Stimulated activated CD4-positive, alpha-beta T cell treated with anti-CD3 and anti-CD28 coated beads, Interleukin-15, amount 100 ng/mL, for 48 hours (primary cell): ENCODE results near the gene ZGPAT.

Source experiments
- DNase-seq, 2 donors: peaks; one replicate each; pipeline ENCODE4 v3.0.0-alpha.2; 2020; ENCODE audit warnings: low read depth in 2 of 2

ZGPAT gene

DNA sequence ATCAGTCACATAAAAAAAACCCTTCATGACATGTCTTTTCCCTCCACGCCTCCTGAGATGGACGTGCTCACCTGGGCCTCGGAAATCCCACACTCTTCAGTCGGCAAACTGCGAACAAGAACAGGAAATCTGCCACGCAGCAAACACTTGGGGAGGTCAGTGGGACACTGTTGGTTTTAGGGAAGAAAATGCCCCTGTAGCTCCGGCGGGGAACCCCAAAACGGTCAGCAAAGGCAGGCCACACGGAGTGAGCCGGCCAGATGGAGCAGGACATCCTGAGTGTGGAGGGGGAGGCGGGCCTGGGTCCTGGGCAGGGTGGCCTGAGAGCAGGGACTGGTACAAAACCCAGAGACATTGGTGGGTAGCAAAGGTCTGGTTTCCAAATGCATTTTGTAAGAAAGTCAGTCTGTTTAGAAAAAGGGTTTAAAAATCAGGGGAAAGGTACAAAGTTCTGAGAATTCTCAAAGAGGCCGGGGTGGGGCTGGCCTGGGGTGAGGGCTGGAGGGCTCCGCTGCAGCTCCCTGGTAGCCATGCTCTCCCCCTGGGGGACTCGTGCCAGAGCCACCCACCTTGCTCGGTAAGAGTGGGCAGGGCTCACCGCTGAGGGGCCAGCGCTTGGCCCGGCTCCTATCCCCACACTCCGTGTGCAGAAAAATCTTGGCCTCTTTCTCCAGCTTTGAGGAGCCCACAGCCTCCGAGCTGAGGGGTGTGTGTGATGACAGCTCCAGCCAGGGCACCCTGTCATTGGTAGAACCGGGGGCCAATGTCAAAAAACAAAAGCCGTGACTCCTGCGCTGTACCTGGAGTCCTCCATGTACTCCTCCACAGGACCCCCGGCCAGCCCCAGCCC, 37.0 kb downstream of the ZGPAT start:
- no peak for DNase-seq

DNA sequence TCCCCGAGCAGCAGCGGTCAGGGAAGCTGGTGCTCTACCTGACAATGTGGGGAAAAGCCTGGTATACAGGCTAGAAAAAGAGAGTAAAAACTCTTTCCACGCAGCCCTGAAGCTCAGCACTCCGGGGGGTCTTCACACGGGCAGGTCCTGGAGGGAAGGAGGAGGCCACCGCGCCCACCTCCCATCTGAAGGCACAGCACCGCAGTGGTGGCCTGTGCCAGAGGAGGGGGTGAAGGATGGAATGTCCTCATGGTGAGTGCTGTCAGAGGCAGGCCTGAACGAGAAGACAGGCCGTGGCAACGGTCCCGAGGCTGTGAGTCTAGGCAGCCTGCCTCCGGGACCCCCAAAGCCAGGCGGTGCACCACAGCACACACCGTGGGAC, 37.6 kb downstream of the ZGPAT start:
- DNase-seq, result no peak

DNA sequence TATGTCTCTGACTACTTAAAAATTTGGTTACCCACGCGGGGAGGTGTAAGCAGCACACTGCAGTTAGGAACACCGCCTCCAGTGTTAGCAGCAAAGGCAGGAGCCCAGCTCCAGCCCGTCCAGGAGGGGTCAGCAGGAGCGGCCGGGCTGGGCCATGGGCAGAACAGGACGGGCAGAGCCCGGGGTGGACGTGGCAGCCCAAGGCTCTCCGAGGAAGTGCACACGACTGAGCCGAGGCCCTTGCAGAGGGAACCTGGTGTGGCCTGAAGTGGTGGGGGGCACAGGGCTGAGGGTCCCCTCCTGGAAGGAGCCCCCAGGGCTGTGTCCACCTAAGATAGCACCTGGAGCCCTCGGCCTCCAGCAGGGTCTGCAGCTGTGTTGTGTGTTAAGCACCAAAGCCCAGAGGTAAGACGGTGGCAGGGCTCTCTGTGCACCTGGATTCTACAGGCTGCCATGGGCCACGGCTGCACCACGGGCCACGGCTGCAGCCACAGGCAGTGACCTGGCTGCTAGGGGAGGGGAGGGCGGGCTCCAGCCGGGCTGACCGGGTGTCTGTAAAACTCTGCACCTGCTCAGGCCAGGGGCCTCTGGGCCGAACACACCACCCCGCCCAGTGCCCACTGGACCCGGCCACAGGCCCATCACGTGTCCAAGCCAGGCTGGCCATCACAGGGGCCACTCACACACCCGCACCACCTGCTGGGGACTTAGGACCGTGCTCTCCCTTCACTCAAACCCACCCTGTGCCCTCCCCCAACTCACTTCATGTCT, 38.3 kb downstream of the ZGPAT start:
- no peak for DNase-seq

DNA sequence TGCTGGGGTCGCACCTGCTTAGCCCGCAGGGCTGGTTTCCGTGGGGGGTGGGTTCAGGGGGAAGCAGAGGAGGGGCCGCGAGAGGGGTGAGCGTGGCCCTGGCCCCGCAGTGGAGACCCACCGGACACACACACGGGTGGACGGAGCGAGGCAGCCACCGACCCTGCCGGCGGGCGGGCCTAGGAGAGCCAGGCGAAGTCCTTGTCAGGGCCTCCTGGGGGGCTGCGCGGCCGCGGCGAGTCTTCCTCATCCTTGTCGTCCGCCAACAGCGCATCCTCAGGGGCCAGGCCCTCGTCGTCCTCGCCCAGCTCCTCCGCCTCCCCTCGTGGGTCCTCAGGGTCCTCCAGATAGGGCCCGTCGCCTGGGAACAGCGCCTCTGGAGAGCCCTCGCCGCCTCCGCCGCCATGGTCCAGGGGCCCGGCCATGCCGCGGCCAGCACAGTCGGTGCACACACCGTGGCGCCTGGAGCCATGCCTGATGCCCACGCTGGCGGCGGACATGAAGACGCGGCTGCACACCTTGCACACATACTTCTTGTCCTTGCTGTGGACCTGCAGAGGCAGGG, 39.0 kb downstream of the ZGPAT start:
- DNase-seq, result no peak

DNA sequence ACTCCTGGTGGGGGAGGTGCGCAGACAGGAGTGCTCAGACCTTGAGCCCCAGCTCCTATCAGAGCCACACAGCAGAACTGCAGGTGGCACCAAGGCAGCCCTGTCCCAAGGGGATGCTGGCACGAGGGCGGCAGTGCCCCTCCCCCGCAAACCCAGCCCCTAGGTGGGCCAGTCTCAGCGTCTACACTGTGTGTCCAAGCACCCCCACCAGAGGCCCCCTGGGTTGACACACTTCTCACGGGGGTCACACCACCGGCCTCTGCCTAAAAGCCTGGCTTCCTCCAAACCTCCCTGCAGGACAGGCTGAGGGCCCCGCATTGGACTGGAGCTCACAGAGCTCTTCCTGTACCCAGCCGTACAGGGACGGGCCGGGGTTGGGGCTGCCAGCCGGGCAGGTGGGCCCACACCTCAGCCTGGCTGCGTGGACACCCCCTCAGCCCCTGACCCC, 39.8 kb downstream of the ZGPAT start:
- DNase-seq, result no peak

DNA sequence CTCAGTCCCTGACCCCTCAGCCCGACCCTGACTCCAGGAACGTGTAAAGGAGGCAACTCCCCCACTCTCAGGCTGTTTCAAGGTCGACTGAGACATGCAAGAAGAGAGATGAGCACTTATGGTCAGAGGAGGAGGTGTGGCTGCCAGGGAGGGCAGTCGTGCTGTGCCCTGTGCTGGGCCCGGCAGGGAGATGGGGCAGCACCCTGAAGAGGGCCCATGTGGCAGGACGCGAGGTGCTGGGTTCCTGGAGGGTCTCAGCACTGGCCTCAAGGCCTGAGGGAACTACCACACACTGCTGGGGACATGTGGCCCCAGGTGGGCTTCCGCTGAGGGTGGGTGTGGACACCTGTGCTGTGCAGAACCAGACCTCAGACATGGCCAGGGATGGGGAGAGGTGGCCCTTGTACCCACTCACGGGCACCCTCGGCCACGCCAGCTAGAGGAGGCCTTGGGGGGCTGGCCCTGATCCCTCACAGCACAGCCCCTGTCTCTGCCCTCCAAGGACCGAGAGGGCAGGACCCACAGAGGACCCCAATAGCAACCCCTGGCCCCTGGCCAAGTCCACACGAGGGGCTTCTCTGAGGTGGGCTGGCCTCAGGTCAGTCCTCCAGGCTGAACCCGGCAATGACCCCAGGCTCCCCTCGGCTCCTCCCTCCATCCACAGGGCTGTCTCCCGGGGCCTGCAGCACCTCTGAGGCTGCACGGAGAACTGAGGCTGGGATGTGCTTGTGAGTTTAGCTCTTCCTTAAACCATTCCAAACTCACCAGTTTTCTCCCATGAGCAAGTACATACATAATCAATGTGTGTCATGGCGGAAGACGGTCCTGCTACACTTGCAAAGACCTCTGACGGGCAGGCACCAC, 40.5 kb downstream of the ZGPAT start:
- DNase-seq, result no peak

DNA sequence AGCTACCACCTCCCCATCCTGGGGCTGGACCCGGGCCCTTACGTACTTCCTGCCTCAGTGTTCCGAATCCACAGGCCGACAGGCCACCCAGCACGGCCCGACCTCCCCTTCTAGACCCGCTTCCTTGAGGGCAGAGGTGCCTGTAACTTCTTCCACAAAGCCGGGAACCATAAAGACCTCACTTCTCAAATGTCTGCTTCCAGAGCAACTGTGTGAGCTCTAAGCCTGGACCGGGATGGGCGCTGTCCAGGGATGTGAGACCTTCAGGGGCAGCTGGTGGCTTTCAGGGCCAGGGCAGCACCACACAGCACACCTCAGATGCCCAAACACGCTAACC, 41.1 kb downstream of the ZGPAT start:
- DNase-seq, result no peak

DNA sequence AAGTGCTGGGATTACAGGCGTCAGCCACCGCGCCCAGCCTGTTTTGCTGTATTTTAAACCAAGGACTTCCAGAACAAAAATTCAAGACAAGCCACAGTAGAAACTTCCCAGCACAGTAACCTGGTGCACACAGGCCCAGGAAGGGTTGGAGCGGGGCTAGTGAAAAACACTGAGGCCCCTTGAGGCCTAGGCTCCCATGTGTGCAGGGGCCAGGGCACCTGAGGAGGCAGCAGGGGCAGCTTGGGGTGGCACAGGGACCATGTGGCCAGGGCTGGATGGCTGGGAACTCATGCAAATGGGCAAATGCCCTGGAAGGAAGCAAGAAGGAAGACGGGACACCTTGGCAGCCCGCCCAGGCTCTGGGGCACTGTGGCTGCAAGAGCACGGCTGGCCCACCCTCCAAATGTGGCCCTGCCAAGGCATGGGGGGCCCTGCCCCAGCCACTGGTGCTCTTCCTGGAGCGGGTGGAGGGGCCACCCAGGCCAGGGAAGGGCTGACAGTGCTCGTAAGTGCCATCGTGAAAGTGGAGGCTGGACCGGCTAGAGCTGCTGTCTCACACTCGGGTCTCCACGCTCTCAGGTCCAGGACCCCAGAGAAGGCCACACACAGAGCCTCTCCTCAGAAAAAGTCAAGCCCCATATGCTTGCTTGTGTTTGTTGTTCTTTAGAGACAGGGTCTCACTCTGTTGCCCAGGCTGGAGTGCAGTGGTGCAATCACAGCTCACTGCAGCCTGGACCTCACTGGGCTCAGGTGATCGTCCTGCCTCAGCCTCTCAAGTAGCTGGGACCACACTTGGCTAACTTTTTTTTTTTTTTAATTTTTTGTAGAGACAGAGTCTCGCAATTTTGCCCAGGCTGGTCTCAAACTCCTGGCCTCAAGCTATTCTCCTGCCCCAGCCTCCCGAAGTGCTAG, 42.0 kb downstream of the ZGPAT start:
- DNase-seq, result no peak

DNA sequence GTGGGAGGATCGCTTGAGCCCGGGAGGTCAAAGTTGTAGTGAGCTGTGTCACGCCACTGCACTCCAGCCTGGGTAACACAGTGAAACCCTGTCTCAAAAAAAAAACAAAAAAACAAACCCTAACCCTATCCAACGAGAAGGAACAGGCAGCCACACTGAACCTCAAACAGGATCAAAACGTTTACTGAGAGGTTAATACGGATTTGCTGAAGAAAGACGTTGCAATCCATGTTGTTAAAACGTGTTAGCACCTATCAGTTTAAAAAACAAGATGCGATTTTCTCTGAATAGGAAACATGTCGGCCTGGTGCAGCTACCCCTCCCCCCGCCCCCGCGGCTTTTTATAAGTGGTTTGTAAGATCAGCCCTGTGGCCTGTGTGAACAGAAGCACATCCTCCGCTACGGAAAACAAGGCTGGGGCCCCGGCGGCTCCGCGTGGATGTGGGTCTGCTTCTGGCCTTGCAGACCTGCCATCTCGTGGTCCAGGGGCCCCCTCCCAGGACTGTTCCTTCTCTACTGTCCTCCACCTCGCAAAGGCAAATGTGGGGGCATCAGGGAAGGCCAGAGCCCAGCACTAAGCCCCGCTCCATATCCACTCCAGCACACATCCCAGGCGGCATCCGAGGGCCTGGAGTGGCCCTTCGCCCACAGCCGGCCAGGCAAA, 43.1 kb downstream of the ZGPAT start:
- no peak for DNase-seq

DNA sequence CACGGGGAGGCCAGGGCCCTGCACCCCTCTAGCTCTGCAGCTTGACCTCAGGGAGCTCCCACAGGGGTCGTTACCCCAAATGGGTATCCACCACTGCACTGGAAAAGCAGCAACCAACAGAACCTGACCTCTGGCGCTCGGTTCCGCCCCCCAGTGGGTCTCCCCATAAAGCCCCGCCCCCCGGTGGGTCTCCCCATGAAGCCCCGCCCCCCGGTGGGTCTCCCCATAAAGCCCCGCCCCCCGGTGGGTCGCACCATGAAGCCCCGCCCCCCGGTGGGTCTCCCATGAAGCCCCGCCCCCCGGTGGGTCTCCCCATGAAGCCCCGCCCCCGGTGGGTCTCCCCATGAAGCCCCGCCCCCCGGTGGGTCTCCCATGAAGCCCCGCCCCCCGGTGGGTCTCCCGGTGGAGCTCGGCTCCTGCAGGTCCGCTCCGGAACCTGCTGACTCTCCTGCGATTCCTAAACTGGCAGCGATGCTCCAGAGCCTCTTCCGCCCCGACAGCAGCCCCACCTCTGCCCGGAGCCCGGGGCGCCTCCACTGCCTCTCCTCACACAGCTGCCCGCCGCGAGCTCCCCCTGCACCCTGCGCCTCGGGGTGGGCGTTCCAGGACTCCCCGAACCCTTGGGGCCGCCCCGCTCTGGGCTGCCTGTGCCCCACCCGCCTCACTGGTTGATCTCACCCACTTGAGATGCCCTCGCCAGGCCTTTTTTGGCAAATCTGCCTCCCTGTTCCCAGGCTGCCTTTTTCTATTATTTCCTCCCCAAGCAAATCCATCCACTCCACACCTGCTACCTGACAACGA, 43.8 kb downstream of the ZGPAT start:
- no peak for DNase-seq

DNA sequence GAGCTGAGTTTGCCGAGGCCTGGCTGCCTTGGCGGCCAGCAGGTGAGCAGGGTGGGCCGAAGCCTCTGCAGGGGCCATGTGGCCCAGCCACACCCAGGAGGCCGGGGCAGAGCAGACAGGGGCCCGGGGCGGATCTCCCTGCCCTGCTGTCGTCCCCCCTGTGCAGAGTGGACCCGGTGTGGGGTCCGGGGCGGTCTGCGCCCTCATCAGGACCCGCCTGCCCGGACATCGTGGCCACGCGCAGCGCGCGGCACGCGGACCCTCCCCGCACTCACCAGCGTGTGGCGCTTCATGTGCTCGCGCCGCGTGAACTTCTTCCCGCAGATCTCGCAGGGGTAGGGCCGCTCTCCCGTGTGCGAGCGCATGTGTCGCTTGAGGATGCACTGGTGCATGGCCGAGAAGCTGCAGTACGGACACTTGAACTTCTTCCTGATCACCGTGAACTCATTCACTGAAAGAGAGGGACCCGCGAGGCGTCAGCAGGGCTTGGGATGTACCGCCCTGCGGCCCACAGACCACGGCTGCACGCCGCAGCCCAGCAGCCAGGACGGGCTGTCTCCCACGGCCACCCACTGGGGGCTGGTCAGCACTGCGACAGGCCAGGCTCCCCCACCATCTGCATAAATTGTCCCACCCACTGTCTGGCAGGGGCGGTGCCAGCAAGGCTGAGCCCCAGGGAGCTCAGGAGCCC, 44.7 kb downstream of the ZGPAT start:
- DNase-seq, result no peak

DNA sequence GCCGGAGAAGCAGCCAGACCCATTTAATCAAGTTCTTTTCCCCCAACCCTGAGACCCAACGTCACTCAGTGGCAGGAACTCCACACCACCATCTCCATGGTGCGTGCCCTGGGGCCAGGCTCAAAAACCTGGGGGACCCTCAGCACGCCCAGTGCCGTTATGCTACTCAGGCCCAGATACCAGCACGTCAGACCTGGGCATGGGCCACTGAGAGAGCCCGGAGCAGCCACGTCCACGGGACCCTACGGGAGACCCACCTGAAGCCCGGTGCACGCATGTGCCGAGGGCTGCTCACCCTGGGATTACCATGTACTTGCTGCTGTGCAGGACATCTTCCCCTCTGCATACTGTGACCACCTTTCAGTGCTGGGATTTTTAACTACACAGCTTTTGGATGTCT, 45.5 kb downstream of the ZGPAT start:
- DNase-seq, result no peak

DNA sequence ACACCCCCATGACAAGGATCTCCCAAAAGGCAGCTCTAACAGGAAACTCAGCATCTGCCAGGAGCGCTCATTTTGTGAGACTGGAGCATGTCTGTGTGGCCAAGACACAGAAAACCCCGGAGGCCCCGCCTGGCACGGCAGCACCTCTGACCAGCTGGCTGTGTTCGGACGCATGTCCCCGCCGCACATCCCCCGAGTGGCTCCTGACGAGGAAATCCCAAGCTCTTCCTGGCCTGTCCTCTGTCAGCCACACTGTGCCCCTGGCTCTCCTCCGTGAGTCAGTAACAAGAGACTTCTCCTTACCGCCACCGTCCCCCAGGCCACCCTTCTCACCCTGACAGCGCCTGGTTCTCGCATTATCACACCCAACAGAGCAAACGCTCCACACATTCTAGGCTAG, 46.2 kb downstream of the ZGPAT start:
- DNase-seq, result no peak

DNA sequence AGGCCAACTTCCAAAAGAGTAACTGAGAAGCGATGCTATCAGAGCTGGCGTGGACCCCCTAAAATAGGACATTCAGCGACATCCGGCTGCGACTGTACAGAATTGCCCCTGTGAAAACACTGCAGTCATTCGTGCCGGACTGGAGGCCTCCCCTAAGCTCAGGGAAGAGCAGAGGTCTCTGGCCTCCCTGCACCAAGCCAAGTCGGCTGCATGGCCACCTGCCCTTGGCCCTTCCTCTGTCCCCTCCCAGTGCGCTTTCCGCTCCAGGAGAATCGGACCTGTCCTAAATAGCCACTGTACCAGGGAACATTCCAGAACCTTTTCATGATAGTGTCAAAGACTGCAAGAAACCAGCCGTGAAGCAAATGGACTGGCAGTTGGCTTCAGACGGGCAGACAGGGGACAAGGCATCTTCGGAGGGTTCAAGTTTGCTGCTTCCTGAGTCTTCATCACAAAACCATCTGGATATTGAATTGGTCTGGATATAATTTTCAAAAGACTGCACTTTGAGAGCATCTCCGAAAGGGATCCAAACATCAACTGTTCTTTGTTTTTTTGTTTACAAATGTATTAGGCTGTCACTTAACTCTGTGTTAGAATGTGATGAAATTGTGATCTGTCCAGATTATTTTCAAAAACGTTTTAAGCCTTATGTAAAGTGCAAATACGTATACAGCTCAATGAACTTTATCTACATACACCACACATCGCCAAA, 48.3 kb downstream of the ZGPAT start:
- DNase-seq, result no peak

DNA sequence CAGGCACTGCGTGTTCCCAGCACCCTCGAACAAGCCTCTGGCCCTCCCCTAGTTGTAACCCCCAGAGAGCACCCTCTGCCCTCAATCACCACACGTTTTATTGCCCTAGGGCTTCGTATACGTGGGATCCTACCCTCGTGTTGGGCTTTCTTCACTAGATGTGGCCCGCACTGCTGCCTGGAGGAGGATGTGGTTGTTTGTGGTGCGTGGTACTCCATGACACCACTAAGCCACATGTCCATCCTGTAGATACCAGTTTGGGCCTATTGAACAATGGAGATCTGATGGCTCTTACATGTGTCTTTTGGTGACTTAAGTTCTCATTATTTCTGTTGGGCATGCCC, 48.8 kb downstream of the ZGPAT start:
- DNase-seq, result no peak

DNA sequence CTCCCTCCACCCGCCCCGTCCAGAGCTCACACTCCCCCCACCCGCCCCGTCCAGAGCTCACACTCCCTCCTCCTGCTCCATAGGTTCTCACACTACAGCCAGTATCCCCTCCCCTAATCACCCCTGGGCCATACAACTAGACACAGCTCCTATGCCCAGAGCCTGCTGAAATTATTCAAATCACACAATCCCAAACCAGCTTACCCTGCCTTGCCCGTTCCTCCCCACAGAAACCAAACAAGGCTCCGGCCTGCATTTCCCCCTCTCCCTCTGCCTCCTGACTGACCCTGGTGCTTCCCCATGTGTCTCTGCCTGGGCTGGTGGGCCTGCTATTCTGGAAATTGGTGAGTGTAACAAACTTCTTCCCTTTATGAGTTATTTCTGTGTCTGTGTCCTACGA, 50.3 kb downstream of the ZGPAT start:
- no peak for DNase-seq

DNA sequence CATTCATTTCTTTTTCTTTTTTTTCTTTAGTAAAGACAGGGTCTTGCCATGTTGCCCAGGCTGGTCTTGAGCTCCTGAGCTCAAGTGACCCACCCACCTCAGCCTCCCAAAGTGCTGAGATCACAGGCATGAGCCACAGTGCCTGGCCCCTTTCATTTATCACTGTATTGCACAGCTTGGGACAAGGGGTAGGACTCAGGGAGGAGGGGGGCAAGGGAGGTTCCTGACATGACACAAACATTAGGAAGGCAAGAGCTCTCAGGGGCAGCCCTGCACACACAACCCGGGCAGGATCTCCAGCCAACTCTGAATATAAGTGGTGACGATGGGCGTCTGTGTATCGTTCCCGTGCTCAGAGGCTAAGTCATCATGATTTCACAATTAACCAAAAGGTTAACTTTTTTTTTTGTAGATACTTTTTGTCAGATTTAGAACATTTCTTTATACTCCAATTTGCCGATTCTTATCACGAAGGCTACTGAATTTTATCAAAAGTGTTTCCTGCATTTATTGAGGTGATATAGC, 51.6 kb downstream of the ZGPAT start:
- DNase-seq, result no peak
